Measurements from ENCODE around the gene SMAP1. TPM values are rescaled to one million over a fixed set of nuclear protein-coding genes. Genes with fewer than 3 reads are reported as not detected.

Gene SMAP1
- total and polyA plus RNA-seq, 11 donors: 10.9 to 35.1 (median 29.9) TPM

GRCh38 chr6:70860920-70861319 is 193.2 kb downstream of the SMAP1 start:
- Histone ChIP-seq H3K4me1 (peaks cover 0 to 3% (median 0%) of the 10 kb centered on the region in 12 donors), H3K9me3 (no peaks in the 10 kb centered on the region), H3K27me3 (no peaks in the 10 kb centered on the region), H3K4me3 (no peak overlapping the region), H3K36me3 (peaks cover 0 to 55% (median 33%) of the 10 kb centered on the region in 9 donors), H3K27ac (no peak overlapping the region)
- intact Hi-C loops (cut with DNase I): no loop called here
- WGBS, 4 donors: 89 to 91% (median 91%) methylated on average over 1 of the region's 1 CpG
- ATAC-seq: no peak
- TF ChIP-seq CTCF (IDR thresholded peaks at IDR 0.05) (no peak), POLR2A (IDR thresholded peaks at IDR 0.05) (no peak)
- DNase-seq: no peak

- H3K36me3 ChIP-seq: peaks cover 0 to 37% (median 21%) of the 10 kb centered on the region in 9 donors
- peaks cover 0 to 4% (median 0%) of the 10 kb centered on the region in 12 donors for H3K9me3 ChIP-seq
- WGBS, 4 donors: 64 to 79% (median 67%) methylated on average over 3 of the region's 3 CpGs
- TF ChIP-seq POLR2A (IDR thresholded peaks at IDR 0.05) (no peak), CTCF (IDR thresholded peaks at IDR 0.05) (no peak)
- no peak for ATAC-seq
- H3K4me3 ChIP-seq: no peak overlapping the region
- H3K27ac ChIP-seq: no peak overlapping the region
- H3K4me1 ChIP-seq: peaks cover 0 to 3% (median 0%) of the 10 kb centered on the region in 12 donors
- no peaks in the 10 kb centered on the region for H3K27me3 ChIP-seq
- no peak for DNase-seq
- intact Hi-C loops (cut with DNase I): no loop called here
Measured at GRCh38 chr6:70863343-70863742, 195.7 kb downstream of the SMAP1 start.

- peak in 1 of 4 donors; percentile 18 for ATAC-seq
Measured at GRCh38 chr6:70864401-70864800, 196.7 kb downstream of the SMAP1 start.

GRCh38 chr6:70872469-70872868 is 204.8 kb downstream of the SMAP1 start:
- ATAC-seq: no peak
- intact Hi-C loops (cut with DNase I): no loop called here
- TF ChIP-seq POLR2A (IDR thresholded peaks at IDR 0.05) (no peak), CTCF (IDR thresholded peaks at IDR 0.05) (no peak)

More at GRCh38 chr6:70864401-70864800, 196.7 kb downstream of the SMAP1 start:
- intact Hi-C loops (cut with DNase I): no loop called here
- WGBS, 4 donors: 78 to 80% (median 79%) methylated on average over 3 of the region's 3 CpGs
- Histone ChIP-seq H3K36me3 (peaks cover 0 to 27% (median 18%) of the 10 kb centered on the region in 9 donors), H3K9me3 (peaks cover 0 to 4% (median 0%) of the 10 kb centered on the region in 12 donors), H3K27me3 (no peaks in the 10 kb centered on the region), H3K27ac (no peak overlapping the region), H3K4me1 (peaks cover 0 to 3% (median 0%) of the 10 kb centered on the region in 12 donors), H3K4me3 (no peak overlapping the region)
- TF ChIP-seq POLR2A (IDR thresholded peaks at IDR 0.05): no peak
- no peak for TF ChIP-seq CTCF (IDR thresholded peaks at IDR 0.05)
- no peak for DNase-seq

More at GRCh38 chr6:70872469-70872868, 204.8 kb downstream of the SMAP1 start:
- DNase-seq: no peak
- Histone ChIP-seq H3K4me3 (no peak overlapping the region), H3K36me3 (no peaks in the 10 kb centered on the region), H3K27me3 (no peaks in the 10 kb centered on the region), H3K4me1 (no peaks in the 10 kb centered on the region), H3K9me3 (peaks cover 0 to 33% (median 15%) of the 10 kb centered on the region in 12 donors), H3K27ac (no peak overlapping the region)
- 91 to 97% (median 94%) methylated on average over 2 of the region's 2 CpGs for WGBS, 4 donors

Data from heart left ventricle (tissue), 16 donors.